GM13976 (cell line): ENCODE data around the gene OTUB2.

Experiments used
- DNase-seq: peaks from one replicate; pipeline ENCODE4 v3.0.0; 2012; ENCODE audit warnings: low spot score
- in situ Hi-C: fragments of 300-500 bp; cut with MboI; formaldehyde crosslinking; loops from one replicate; pipeline ENCODE4 v1.12.0; 2022; ENCODE audit warnings: low sequenced_read_pairs, mixed read lengths, inconsistent platforms; ENCODE audit not compliant: unreplicated experiment
- TF ChIP-seq, protein P1 (sequence below): IDR thresholded peaks from 2 replicates; pipeline ENCODE4 v1.5.1; 2012; ENCODE audit warnings: borderline replicate concordance, mild to moderate bottlenecking; ENCODE audit not compliant: insufficient read depth; ENCODE audit errors: extremely low read depth, missing control alignments, control extremely low read depth

OTUB2 gene

DNA sequence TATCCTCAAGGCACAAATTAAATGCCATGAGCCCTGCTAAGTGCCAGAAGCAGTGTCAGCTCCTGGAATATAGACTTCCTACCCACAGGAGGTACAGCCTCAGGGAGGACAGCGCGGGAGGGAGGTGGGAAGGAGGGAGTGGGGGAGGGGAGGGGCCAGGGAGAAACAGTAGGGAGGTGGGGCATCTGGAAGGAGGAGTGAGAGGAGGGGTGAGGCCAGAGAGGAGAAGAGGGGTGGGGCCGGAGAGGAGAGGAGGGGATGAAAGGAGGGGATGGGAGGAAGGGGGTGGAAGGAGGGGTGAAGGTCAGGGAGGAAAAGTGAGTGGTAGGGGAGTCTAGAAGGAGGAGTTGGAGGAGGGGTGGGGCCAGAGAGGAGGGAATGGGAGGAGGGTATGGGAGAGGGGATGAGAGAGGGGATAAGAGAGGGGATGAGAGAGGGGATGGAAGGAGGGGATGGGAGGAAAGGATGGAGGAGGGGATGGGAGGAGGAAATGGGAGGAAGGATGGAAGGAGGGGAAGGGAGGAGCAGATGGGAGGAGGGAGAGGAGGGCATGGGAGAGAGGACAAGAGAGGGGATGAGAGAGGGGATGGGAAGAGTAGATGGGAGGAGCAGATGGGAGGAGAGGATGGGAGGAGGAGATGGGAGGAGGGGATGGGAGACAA is 38.2 kb upstream of the OTUB2 start:
- TF ChIP-seq, protein P1, sequence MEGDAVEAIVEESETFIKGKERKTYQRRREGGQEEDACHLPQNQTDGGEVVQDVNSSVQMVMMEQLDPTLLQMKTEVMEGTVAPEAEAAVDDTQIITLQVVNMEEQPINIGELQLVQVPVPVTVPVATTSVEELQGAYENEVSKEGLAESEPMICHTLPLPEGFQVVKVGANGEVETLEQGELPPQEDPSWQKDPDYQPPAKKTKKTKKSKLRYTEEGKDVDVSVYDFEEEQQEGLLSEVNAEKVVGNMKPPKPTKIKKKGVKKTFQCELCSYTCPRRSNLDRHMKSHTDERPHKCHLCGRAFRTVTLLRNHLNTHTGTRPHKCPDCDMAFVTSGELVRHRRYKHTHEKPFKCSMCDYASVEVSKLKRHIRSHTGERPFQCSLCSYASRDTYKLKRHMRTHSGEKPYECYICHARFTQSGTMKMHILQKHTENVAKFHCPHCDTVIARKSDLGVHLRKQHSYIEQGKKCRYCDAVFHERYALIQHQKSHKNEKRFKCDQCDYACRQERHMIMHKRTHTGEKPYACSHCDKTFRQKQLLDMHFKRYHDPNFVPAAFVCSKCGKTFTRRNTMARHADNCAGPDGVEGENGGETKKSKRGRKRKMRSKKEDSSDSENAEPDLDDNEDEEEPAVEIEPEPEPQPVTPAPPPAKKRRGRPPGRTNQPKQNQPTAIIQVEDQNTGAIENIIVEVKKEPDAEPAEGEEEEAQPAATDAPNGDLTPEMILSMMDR = no peak
- no peak for DNase-seq
- in situ Hi-C loops = loop anchor here (25.0 kb wide), 1 partner anchor 1149 kb away; no protein-coding TSS in a partner anchor

DNA sequence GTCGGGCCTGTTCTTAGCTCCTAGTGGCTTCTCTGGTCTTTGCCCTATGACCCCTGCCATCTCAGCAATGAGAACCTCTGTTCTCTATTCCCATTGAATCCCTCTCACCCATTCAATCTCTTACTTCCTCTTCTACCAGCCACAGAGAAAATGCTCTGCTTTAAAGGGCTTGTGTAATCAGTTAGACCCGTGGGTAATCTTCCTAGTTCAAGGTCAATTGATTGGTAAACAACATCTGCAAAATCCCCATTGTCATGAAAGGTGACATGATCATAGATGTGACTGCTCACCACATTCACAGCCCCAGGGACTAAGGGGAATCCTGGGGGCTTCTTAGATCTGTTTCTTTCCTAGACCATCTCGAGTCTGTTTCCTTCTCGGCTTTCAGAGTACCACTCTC is 36.2 kb upstream of the OTUB2 start:
- TF ChIP-seq, protein P1 = no peak
- in situ Hi-C loops = loop anchor here (25.0 kb wide), 1 partner anchor 1147 kb away; no protein-coding TSS in a partner anchor
- DNase-seq = peak; percentile 69

DNA sequence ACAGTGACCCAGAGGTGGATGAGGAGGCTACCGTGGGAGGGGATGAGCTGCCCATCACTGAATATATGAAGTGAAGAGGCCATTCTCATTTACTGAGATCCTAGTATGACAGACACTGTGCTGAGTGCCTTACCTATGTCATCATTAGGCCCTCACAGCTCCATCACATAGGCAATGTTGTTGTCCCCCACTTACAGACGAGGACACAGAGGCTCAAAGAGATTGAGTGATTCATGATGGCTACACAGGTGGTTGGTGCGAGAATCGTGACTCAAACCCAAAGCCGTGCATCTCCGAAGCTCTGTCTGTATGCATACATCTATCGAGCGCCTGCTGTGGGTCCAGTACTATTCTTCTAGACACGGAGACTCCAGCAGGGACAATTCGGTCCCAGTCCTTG is 34.9 kb upstream of the OTUB2 start:
- in situ Hi-C loops = loop anchor here (25.0 kb wide), 1 partner anchor 1146 kb away; no protein-coding TSS in a partner anchor
- TF ChIP-seq, protein P1 = no peak
- DNase-seq = no peak

DNA sequence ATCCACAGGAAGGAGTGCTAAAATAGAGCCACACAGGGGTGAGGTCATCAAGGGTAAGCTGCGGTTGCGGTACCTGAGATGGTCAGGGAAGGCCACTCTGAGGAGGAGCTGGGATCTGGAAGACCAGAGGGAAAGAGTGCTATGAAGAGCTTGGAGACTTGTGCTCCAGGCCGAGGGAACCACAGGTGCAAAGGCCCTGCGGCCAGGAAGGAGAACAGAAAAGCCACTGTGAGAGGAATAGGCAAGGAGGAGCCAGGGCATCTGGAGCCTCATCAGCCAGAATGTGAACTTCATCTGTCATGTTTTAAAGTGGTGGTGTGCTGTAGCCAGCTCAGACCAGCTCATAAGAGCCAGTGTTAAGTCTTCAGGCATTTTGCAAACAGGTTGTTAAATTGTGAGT is 34.5 kb upstream of the OTUB2 start:
- in situ Hi-C loops = loop anchor here (25.0 kb wide), 1 partner anchor 1146 kb away; no protein-coding TSS in a partner anchor
- no peak for DNase-seq
- TF ChIP-seq, protein P1 = no peak

DNA sequence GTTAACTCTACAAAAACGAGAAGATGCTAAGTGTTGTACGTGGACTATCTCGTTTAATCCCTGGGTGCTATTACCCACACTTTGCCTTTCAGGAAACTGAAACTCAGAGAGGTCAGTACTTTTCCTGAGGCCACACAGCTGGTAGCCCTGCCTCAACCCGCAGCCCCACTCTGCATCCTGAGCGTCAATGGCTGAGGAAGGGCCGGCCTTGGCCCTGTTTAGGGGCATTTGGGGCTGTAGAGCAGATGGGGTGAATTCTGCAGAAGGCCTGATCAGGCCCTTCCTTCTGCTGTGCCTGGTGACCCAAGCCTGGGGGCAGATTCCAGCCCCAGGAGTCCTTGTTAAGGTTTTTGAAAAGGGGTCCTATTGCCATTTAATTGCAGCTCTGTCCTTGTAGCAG is 32.8 kb upstream of the OTUB2 start:
- DNase-seq = no peak
- in situ Hi-C loops = loop anchor here (25.0 kb wide), 1 partner anchor 1144 kb away; no protein-coding TSS in a partner anchor
- TF ChIP-seq, protein P1 = no peak

DNA sequence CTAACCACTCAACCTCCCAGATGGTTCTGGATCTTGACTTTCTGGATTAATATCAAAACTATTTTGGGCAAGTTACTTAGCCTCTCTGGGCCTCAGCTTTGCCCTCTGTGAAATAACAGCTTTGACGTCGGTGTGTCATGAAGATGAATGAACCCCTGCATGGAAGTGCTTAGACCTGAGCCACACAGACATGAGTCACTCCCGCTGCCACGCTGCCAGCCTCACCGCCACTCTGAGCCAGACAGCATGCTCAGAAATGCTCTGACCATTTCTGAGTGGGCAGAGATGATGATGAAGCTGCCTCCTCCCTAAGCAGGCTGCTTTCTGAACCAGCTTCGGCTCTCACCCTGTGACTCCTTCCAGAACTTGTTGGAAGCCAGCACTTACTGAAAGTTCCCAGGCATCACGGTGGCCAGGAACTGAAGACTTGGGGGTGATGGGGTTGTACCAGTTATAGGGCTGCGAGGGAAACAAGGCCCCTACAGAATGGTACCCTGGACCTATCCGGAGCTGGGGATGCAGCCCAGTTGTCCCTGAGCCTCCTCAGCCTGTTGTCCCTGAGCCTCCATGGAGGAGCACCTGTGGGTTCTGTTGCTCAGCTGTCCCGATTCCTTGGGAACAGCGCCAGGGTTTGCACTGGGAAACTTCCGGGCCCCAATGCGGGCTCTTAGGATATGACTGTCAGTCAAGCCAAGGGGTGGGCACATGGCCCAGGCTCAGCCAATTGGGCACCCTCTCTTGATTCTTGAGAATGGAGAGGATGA is 31.0 kb upstream of the OTUB2 start:
- TF ChIP-seq, protein P1 = no peak
- in situ Hi-C loops = loop anchor here (25.0 kb wide), 1 partner anchor 1142 kb away; no protein-coding TSS in a partner anchor
- DNase-seq = no peak
